Glomerular visceral epithelial cell (primary cell): ENCODE data around the gene USP4.
"Not testable (repeated sequence)": the region's sequence is repeated elsewhere in the genome, so short reads cannot be mapped to it uniquely, and the experiment has no call there.

Experiments used
- DNase-seq: peaks from one replicate; pipeline ENCODE4 v3.0.0-alpha.2; 2016; ENCODE audit errors: extremely low spot score

Gene USP4

DNA sequence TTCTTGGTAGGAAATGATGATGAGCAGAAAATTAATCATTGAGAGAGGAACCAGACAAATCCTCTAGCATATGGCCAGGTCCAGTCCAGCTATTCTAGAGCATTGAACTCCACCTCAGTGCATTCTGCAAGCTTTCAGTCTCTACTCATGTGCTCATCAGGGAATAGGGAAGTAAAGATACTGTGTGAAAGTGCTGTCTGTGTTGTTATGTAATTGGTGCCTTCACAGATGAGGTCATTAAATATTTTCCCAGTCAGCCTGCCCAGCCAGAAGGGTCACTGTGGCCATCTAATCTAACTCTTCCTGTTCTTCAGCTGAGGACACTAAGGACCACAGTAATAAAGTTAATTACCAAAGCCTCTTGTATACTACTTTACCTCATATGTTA, 91.0 kb downstream of the USP4 start:
- DNase-seq = no peak

DNA sequence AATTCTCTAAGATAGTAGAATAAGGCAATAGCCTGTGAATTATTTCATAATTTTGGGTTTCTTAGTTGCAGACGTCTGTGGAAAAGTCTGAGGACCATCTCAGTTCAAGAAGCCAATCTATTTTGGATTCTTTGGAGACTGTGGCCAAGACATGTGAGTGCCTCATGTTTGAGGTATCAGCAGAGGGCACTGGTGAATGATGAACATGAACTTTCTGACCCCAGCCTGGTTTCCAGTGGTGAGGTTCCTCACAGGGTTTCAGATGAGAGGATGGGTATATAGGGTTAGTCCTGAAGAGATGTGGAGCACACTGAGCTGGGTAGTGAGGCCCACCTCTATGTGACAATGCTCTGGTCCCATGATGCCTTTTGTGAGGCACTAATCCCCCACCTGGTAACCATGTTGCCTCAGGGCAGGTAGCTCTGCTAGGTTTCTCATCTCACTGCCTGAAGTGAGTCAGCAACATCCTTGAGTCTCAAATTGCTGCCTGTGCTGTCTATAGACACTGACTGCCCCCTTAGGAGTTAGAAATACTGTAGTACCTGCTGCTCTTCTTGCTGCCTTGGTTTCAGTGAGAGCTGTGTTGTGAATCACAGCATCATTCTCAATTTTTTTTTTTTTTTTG, 95.2 kb downstream of the USP4 start:
- no peak for DNase-seq

DNA sequence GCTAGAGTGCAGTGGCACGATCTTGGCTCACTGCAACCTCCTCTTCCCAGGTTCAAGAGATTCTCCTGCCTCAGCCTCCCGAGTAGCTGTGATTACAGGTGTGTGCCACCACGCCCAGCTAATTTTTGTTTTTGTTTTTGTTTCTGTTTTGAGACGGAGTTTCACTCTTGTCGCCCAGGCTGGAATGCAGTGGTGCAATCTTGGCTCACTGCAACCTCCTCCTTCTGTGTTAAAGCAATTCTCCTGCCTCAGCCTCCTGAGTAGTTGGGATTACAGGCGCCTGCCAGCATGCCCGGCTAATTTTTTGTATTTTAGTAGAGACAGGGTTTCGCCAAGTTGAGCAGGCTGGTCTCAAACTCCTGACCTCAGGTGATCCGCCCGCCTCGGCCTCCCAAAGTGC, 99.8 kb downstream of the USP4 start:
- DNase-seq = not testable (repeated sequence)

DNA sequence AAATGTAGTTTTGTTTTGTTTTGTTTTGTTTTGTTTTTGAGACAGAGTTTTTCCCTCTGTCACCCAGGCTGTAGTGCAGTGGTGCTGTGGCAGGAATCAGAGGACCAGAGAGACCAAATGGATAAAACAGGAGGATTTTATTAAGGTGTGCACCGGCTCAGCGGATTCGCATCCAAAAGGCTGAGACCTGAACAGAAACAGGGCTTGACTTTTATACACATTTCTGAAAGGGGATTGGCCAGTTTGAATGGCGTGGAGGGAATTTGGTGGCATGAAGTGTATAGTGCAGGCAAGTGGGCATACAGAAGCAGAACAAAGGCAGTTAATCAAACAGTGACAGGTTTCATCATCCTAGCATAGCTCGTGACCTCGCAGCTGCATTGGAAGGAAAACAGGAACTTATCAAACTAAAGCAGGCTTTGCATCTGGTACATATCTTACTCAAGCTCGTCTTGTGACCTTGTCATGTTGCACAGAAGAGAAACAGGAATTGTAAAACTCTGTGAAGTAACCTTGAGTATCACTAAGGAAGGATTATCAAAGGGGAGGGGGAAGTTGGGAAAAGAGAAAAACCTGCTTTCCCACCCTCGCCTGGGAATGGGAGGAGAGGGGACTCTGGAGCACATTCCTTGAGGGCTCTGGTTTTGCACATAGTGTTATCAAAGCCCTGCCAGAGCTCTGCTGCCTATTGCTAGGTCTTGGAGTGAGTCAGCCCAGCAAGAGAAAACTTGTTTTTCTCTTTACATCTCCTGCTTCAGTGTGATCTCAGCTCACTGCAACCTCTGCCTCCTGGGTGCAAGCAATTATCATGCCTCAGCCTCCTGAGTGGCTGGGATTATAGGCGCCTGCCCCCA, 101.4 kb downstream of the USP4 start:
- no peak for DNase-seq

DNA sequence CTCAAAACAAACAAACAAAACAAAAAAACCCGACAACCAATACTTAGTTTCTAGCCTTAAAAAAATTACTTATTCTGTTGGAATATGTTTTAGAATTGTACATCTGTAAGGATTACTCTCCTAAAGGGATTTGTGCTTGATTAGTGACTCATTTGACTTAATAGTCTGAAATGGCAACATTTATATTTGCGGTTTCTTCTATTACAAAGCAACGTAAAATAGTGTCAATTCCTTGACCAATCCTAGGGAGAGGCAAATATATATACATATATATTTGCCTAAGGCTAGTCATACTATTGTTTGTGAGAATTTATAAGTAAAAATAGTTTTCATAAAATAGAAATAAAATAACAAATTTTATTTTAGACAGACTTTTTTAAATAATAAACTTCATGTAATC, 102.5 kb downstream of the USP4 start:
- no peak for DNase-seq

DNA sequence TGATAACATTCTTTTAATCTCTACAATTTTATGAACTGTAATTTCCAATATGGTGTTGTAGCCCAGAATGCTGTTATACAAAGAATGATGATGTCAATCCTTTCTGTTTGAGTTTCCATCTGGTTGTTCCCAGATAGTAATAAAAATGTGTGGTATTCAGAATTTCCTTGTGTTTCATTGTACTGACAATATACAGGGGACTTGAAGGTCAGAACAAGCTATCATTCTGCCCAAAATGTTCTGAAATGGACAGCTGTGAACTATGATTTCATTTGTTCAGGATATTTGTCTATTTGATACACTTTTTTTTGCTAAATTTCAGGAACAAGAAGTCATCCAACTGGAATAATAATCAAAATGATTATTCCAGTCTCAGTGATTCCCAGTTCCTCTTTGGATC, 103.6 kb downstream of the USP4 start:
- DNase-seq = no peak

DNA sequence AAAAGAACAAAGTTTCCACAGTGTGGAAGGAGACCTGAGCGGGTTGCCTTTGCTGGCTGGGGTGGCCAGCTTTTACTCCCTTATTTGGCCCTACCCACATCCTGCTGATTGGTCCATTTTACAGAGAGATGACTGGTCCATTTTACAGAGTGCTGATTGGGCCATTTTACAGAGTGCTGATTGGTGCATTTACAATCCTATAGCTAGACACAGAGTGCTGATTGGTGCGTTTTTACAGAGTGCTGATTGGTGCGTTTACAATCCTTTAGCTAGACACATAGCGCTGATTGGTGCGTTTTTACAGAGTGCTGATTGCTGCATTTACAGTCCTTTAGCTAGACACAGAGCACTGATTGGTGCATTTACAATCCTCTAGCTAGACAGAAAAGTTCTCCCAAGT, 111.0 kb downstream of the USP4 start:
- not testable (repeated sequence) for DNase-seq
